H1 (cell line): ENCODE data around the gene UBTD1.

Source experiments
- EZH2 ChIP-seq: fragments of 200-600 bp; sonication (generic); IDR thresholded peaks from 2 replicates; pipeline ENCODE4 v1.7.1; 2012; ENCODE audit warnings: low read depth, mild to moderate bottlenecking, moderate library complexity, low read length, inconsistent platforms; ENCODE audit not compliant: severe bottlenecking
- TF ChIP-seq, protein P1 (sequence below): IDR thresholded peaks from 2 replicates; pipeline ENCODE4 v1.6.1; 2012; ENCODE audit warnings: inconsistent platforms

DNA sequence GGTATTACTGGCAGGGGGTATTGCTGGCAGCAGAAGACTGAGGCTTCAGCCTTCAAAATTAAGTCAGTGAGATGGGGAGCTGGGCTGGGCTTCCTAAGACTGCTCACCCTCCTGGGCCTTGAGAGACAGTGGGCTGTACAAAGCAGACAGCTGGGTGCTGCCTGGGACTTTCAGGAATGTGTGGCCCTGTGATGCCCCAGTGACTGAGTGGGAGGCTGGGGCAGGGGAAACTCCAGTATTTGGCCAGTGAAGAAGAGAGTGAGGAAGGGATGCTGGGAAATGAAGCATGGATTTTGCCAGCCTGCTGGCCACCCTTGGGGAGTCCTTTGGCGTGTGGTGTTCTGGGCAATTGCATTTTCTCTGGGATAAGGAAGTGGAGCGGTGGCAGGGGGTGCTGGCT, 74.3 kb downstream of the UBTD1 start:
- TF ChIP-seq, protein P1, sequence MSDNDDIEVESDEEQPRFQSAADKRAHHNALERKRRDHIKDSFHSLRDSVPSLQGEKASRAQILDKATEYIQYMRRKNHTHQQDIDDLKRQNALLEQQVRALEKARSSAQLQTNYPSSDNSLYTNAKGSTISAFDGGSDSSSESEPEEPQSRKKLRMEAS, result no peak
- no peak for TF ChIP-seq EZH2
